ENCODE data around the gene FOXP2.

GRCh38 chr7:114488696-114489095 lies 74.1 kb downstream of the FOXP2 start:
- no peak for TF ChIP-seq SALL2 (tag by site-specific recombination; IDR thresholded peaks at IDR 0.05; ENCODE audit: borderline replicate concordance)
- TF ChIP-seq YY1 (tag by site-specific recombination; IDR thresholded peaks at IDR 0.05): no peak
- TF ChIP-seq ZNF768 (tag by site-specific recombination; IDR thresholded peaks at IDR 0.05): no peak
- no peak for TF ChIP-seq ZNF837 (tag by site-specific recombination; IDR thresholded peaks at IDR 0.05)
- TF ChIP-seq ZNF423 (tag by site-specific recombination; IDR thresholded peaks at IDR 0.05): no peak

All from HEK293 (cell line).